GM18520 (cell line): ENCODE results near the gene FNDC8.
"Not testable (repeated sequence)": the region's sequence is repeated elsewhere in the genome, so short reads cannot be mapped to it uniquely, and the experiment has no call there.

Experiments used
- ATAC-seq: cut with Tn5 transposase; IDR thresholded peaks from one replicate; pipeline ENCODE4 v1.9.1; 2021; ENCODE audit not compliant: unreplicated experiment

The FNDC8 gene

GRCh38 chr17:35169835-35170363, 48.5 kb downstream of the FNDC8 start:
- no peak for ATAC-seq

GRCh38 chr17:35170968-35171771, 49.8 kb downstream of the FNDC8 start:
- ATAC-seq, result no peak

- no peak for ATAC-seq
Measured at GRCh38 chr17:35171834-35172233, 50.4 kb downstream of the FNDC8 start.

- not testable (repeated sequence) for ATAC-seq
Measured at GRCh38 chr17:35172321-35172720, 50.9 kb downstream of the FNDC8 start.

GRCh38 chr17:35174835-35175334, 53.5 kb downstream of the FNDC8 start:
- no peak for ATAC-seq

GRCh38 chr17:35175638-35176415, 54.4 kb downstream of the FNDC8 start:
- ATAC-seq, result no peak

GRCh38 chr17:35176897-35177296, 55.5 kb downstream of the FNDC8 start:
- ATAC-seq, result no peak

- not testable (repeated sequence) for ATAC-seq
Measured at GRCh38 chr17:35179379-35179778, 58.0 kb downstream of the FNDC8 start.
